Liver (tissue), 3 donors: Measurements from ENCODE around the gene KRT8.

Experiments used
- CTCF ChIP-seq: fragments of 150-350 bp; IDR thresholded peaks from 2 replicates; pipeline ENCODE4 v1.5.1; 2017; ENCODE audit warnings: improper control_type of control experiment, low read depth, low read length; ENCODE audit not compliant: missing input control
- MAX ChIP-seq: IDR thresholded peaks from 2 replicates; pipeline ENCODE4 v1.6.1; 2016; ENCODE audit warnings: antibody characterized with exemption
- TAF1 ChIP-seq: conservative IDR thresholded peaks from 2 replicates; pipeline ENCODE4 v1.6.1; 2016; ENCODE audit warnings: antibody characterized with exemption, mild to moderate bottlenecking
- donor health status: healthy.
- donor health status: healthy.

- TF ChIP-seq CTCF (no peak), MAX (no peak), TAF1 (no peak)
Measured at GRCh38 chr12:52914576-52915121, 9.8 kb upstream of the KRT8 start.
